CD4-positive, alpha-beta T cell treated with Interleukin-15 for 1 hour (primary cell): ENCODE results near the gene PCCA.
"Not testable (repeated sequence)": the region's sequence is repeated elsewhere in the genome, so short reads cannot be mapped to it uniquely, and the experiment has no call there.

Experiments
- DNase-seq: peaks from one replicate; pipeline ENCODE4 v3.0.0-alpha.2; 2020

PCCA gene

GRCh38 chr13:100141461-100141961, 52.6 kb downstream of the PCCA start:
- not testable (repeated sequence) for DNase-seq

GRCh38 chr13:100146534-100146933, 57.6 kb downstream of the PCCA start:
- no peak for DNase-seq

GRCh38 chr13:100147825-100148224, 58.9 kb downstream of the PCCA start:
- DNase-seq = no peak

DNA sequence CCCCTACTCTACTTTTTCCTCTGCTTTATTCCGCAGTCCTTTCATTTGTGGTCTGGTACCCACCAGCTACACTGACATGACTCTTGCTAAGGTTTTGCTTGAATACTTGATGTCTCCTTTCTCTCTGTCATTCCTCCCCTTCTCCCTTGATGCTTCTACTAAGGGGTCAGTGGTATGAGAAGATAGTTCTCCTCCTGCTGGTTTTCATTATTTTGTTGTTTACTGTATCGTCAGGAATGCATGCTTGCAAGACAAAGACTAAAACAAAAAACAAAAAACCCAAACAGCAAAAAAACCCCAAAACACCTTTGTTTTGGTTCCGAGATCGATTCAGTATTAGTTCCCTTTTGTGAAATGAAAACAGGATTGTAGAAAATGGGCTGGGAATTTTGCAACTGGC, 59.5 kb downstream of the PCCA start:
- DNase-seq = no peak

DNA sequence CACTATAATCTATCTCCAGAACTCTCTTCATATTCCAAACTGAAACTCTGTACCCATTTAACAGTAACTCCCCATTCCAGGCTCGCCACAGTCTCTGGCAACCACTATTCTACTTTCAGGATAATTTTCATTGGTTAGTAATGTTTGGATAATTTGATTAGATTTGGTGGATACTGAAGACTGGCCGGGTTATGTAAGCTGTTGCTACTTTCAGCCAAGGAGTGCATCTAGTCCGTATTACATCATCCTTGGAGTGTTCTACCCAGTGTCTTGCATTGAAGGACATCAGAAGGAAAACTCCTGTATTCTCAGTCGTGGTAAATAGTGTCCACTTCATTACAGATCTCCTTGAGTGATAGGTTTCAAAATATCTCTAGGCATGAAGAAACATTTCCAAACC, 60.5 kb downstream of the PCCA start:
- no peak for DNase-seq

GRCh38 chr13:100150711-100151110, 61.8 kb downstream of the PCCA start:
- not testable (repeated sequence) for DNase-seq

GRCh38 chr13:100154842-100155416, 66.0 kb downstream of the PCCA start:
- DNase-seq = no peak

DNA sequence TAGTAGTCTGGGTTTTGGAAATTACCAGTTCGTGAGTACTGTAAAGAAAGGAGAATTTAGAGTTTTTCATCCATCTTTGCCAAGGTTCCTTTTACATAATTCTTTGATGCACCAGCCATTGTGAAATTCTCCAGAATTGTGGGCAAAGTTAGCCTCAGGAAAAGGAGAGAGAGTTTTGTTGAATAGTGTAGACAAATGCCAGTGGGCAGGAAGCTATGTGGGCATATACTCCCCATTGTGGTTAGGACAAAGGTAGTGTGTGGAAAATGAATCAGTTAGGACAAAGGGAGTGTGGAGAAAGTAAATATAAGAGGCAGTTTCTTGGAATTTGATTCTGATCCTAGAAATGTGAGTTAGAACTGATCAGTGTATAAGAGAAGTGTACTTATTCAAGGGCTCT, 67.9 kb downstream of the PCCA start:
- no peak for DNase-seq

- DNase-seq = no peak
Observed at GRCh38 chr13:100158569-100158968, 69.7 kb downstream of the PCCA start.

GRCh38 chr13:100159584-100159983, 70.7 kb downstream of the PCCA start:
- DNase-seq = no peak

- DNase-seq = no peak
Observed at GRCh38 chr13:100160450-100160849, 71.6 kb downstream of the PCCA start.

DNA sequence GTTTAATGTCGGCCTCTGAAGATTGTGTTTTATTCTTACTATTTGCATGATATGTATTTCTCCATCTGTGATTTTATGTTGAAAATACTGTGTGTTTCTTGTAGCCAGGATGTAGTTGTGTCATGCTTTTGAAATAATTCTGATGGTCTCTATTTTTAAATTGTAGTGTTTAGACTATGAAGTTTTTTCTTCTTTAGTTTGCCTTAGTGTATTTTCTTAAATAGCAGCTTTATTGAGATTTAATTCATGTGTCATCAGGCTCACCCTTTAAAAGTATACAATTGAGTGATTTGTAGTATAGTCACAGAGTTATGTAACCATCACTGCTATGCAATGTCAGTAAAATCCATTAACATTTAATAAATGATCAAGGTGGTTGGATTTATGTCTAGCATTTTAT, 74.5 kb downstream of the PCCA start:
- no peak for DNase-seq

GRCh38 chr13:100173203-100173602, 84.3 kb downstream of the PCCA start:
- DNase-seq = no peak

DNA sequence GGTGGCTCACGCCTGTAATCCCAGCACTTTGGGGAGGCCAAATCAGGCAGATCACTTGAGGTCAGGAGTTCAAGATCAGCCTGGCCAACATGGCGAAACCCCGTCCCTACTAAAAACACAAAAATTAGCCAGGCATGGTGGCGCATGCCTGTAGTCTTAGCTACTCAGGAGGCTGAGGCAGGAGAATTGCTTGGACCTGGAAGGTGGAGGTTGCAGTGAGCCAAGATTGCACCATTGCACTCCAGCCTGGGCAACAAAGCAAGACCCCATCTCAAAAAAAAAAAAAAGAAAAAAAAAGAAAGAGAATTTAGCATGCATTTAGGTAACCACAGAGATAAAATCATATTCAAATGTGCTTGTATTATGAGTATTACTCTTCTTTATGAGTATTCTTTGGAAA, 85.6 kb downstream of the PCCA start:
- not testable (repeated sequence) for DNase-seq

DNA sequence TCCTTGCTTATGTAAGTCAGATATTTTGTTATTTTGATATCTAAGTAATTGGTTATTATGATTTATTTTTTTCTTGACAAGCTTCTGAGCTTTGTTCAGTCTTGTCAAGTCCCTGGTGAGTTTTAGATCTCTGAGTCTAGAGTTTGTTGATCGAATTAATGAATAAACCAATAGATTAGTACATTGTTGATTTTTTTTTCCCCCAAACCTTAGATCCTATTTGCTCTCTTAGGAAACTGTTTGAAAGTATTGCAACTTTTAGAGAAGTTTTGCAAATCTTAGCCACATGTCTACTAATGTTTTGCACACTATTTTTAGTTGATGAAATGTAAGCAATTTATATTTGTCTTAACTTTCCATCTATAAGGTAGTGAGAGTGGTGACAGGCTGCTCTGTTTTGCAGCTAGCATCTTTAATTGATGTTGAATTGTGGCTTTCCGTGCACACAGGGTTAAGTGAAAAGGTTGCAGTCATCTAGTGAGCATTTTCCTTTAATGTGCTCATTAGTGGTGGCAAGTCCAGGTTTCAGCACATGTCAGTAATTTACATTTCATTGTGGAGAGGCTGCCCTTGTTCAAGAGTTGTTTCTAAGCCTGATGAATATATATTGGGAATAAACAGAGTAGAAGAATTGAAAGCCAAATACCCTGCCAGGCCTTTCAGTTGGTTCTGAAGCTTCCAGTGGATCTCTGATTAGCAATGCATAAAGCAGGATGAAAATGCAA, 86.3 kb downstream of the PCCA start:
- DNase-seq = no peak

- DNase-seq = no peak
Observed at GRCh38 chr13:100175803-100176182, 86.9 kb downstream of the PCCA start.

DNA sequence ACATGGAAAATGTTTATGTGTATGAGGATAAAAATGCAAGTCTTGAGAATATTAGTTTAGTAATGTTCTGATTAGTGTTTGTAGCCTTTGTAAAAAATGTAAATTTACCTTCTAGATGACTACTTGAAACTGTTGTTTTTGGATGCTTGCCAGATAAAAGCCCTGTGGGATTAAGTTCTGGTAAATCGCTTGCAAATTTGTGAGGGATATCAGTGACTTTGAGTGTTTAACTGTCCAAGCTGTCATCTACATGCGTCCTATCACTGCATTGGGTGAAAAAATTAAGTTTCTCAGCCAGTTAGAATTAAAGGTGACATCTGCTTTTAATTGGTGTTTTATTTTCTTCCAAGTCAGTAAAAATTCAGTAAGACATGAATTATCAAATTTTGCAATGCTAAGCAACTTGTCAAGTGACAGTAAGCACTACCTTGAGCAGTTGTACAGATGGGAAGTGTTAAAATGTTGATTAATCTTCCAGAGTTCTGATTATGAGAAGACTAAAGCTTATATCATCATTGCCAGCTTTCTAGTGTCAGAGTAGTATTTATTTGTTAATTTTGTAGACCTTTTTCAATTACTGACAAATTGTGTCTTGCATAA, 88.0 kb downstream of the PCCA start:
- DNase-seq = no peak

DNA sequence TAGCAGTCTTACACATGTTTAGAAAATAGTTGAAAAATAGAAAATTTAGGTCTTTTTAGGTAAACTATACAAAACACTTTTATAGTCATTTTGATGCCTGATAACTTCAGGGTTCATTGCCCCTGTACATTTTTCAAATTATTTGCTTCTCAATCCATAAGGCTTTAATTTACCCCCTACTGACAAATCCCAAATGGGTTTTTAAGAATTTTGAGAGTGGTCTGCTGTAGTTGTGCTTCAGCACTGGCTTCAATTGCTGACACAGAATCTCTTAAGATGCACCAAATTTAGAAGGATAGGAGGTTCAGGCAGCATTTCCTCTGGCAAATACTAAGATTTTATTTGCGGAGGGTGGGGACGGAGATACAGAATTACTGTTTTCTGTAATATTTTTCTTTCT, 89.4 kb downstream of the PCCA start:
- DNase-seq = no peak

- DNase-seq = no peak
Observed at GRCh38 chr13:100179276-100179675, 90.4 kb downstream of the PCCA start.

DNA sequence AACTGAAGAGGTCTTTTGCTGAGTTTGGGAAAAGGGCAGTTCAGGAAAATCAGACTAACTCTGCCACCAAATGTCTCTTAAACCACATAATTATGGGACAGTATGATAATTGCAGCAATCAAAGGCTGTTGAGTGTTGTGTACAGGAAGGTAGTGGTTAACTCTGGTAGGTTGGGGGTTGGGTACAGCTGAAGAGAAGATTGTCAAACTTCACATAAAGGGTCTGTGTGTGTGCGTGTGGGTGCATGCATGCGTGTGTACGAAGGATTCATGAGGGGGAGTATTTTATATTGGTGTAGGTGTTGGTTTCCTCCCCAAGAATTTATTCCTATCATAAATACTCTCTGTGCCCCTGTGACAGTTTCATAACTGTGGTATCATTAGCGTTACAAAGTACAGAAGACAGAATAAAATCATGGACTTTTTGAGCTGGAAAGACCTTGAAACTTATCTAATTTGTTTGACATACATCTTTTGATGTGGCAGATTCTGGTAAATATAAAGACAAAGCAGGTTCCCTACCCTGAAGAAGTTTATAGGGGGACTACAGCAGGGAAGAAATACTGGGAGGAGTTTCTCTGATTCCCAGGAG, 94.1 kb downstream of the PCCA start:
- no peak for DNase-seq

- DNase-seq = no peak
Observed at GRCh38 chr13:100184095-100184494, 95.2 kb downstream of the PCCA start.

GRCh38 chr13:100195568-100195967, 106.7 kb downstream of the PCCA start:
- DNase-seq = no peak

- no peak for DNase-seq
Observed at GRCh38 chr13:100196375-100196774, 107.5 kb downstream of the PCCA start.

GRCh38 chr13:100197116-100197515, 108.2 kb downstream of the PCCA start:
- DNase-seq = no peak
